WI38 (cell line): ENCODE measurements around the gene STIMATE.

Source experiments
- H3K4me3 ChIP-seq: 2 replicates; pipeline ENCODE4 v1.5.1; 2011; ENCODE audit warnings: low read depth, mild to moderate bottlenecking, control low read depth, low read length
- TF ChIP-seq, protein P1 (sequence below): IDR thresholded peaks from 2 replicates; pipeline ENCODE4 v1.5.1; 2012; ENCODE audit warnings: low read depth, mild to moderate bottlenecking, control low read depth, low read length

STIMATE gene

DNA sequence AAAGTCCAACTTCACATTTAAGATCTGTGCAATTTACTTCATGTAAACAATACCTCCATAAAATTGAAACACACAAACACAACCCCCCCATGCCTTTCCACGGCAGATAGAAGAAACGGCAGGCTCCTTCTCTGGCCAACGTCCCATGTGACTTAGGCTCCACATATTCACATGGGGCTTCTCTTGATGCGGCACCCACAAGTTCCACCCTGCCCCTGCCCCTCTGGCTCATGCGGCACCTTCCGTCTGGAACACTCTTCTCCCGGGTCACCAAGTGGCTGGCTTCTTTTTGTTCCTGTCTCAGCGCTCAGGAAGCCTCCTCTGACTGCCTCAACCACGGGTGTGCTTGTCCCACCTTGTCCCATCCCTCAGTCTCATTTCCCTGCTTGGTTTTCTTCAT, 25.6 kb downstream of the STIMATE start:
- TF ChIP-seq, protein P1, sequence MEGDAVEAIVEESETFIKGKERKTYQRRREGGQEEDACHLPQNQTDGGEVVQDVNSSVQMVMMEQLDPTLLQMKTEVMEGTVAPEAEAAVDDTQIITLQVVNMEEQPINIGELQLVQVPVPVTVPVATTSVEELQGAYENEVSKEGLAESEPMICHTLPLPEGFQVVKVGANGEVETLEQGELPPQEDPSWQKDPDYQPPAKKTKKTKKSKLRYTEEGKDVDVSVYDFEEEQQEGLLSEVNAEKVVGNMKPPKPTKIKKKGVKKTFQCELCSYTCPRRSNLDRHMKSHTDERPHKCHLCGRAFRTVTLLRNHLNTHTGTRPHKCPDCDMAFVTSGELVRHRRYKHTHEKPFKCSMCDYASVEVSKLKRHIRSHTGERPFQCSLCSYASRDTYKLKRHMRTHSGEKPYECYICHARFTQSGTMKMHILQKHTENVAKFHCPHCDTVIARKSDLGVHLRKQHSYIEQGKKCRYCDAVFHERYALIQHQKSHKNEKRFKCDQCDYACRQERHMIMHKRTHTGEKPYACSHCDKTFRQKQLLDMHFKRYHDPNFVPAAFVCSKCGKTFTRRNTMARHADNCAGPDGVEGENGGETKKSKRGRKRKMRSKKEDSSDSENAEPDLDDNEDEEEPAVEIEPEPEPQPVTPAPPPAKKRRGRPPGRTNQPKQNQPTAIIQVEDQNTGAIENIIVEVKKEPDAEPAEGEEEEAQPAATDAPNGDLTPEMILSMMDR = no peak

DNA sequence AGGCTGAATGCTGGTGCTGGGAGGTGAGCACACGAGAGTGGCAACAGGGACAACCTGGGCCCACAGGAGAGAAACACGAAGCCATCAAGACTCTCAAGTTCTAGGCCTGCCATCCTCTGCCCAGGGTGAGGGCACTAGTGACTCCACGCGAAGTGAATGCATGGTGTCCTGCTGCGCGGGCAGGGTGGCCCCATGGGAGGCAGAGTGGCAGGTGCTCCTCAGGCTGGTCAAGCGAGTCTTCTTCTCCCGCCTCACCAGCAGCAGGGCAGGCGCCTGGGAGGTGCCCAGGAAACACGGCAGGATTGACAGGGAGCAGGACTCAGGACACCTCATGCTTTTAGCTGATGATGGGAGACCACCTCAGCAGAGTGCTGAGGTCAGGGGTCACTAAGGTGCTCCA, 26.9 kb downstream of the STIMATE start:
- TF ChIP-seq, protein P1 = no peak

More for the DNA sequence above, 25.6 kb downstream of the STIMATE start:
- no peak overlapping the region for H3K4me3 ChIP-seq

DNA sequence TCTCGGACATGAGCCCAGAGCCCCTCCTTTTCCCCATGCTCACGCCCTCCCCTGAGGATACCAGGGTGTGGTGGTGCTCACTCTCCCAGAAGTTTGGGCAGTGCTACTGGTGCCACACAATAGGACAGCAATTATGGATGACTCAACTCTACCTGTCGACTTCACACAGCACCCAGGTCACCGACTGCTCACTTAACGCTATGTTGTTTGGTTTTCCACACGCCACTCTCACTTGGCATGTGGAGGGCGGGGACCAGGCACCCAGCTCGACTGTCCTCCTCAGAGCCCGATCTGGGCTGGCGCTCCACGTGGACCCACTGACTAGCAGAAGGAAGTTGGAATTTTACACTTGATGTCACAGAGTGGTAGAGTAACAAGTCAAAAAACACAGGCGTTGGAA, 30.9 kb downstream of the STIMATE start:
- no peak overlapping the region for H3K4me3 ChIP-seq

More for the DNA sequence above, 26.9 kb downstream of the STIMATE start:
- no peak overlapping the region for H3K4me3 ChIP-seq

DNA sequence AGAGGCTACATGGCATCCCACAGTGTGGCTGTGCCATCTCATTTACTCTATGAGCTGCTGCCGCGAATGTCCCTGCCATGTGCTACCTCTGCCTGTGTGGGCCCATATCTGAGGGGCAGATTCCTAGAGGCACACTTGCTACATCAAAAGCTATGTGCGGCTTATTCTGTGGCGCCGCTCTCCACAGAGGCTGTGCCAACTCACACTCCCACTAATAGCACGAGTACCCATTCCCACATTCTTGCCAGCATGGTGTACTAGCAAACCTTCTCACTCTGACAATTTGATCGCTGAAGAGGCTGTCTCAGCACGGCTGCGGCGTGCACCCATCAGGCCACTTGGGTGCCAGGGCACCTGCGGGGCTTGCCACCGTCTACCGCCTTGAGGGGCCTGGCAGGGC, 31.4 kb downstream of the STIMATE start:
- no peak overlapping the region for H3K4me3 ChIP-seq
- TF ChIP-seq, protein P1 = no peak

More for the DNA sequence above, 30.9 kb downstream of the STIMATE start:
- TF ChIP-seq, protein P1 = no peak

DNA sequence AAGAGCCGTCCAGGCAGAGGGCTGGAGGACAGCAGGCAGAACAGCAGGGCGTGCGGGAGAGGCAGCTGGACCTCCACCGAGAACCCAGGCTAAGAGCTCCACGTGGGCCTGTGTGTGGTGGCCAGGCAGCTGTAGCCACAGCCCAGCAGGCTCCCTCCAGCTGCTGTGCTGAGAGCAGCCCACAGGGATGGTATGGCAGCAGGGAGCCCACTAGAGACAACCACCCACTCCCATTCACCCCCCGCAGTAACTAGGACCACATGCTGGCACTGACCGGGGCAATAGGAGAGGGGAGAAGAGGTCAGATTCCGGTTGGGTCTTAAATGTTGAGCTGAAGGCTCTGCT, 37.0 kb downstream of the STIMATE start:
- H3K4me3 ChIP-seq = no peak overlapping the region
- TF ChIP-seq, protein P1 = no peak

DNA sequence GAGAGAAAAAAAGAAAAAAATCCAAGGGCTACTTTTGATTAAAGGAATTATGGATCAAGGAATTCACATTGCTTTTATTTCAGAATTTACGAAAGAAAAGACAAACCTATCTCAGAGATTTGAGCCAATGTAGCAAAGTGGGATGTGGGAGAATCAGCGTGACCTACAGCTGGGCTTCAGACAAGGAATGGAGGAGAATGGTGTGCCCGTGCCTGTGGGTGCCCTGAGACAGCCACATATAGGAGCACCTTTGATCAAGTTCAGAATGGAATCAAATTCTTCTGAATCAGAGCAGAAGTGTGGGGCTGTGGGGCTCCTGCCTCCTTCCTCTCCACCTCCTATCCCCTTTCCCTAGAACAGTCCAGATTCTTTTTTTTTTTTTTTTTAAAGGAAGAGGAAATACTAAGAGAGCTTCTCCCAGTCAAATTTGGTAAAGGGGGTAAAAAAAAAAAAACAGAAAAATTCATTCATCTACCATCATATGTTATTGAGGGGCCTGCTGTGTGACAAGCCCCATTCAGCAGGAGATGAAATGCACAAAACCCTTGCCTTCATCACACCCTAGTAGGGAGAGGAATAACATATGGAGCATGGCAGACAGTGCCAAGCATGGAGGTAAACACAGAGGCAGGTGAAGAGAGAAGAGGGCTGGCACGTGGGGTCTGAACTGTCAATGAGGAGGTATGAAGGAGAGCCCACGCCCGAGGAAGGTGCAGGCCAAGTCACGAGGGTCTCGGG, 37.5 kb downstream of the STIMATE start:
- H3K4me3 ChIP-seq = no peak overlapping the region
- TF ChIP-seq, protein P1 = no peak

DNA sequence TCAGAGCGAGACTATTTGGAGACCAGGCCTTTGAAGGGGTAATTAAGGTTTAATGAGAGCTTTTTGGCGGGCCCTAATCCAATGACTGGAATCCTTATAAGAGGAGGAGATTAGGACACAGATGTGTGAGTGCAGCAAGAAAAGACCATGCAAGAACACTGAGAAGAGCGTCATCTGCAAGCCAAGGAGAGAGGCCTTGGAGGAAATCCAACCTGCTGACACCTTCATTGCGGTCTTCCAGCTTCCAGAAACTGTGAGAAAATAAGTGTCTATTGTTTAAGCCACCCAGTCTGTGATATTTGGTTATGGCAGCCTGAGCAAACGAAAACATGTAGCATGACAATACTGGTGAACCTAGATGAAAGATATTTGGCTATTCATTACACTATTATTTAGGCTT, 39.5 kb downstream of the STIMATE start:
- TF ChIP-seq, protein P1 = no peak
- H3K4me3 ChIP-seq = no peak overlapping the region
